GM21526 (cell line): ENCODE results near the gene VSIG10.
"Not testable (repeated sequence)": the region's sequence is repeated elsewhere in the genome, so short reads cannot be mapped to it uniquely, and the experiment has no call there.

Experiments used
- ATAC-seq: cut with Tn5 transposase; IDR thresholded peaks from one replicate; pipeline ENCODE4 v1.9.1; 2021; ENCODE audit warnings: moderate library complexity; ENCODE audit not compliant: unreplicated experiment, low FRiP score

Gene VSIG10, protein sequence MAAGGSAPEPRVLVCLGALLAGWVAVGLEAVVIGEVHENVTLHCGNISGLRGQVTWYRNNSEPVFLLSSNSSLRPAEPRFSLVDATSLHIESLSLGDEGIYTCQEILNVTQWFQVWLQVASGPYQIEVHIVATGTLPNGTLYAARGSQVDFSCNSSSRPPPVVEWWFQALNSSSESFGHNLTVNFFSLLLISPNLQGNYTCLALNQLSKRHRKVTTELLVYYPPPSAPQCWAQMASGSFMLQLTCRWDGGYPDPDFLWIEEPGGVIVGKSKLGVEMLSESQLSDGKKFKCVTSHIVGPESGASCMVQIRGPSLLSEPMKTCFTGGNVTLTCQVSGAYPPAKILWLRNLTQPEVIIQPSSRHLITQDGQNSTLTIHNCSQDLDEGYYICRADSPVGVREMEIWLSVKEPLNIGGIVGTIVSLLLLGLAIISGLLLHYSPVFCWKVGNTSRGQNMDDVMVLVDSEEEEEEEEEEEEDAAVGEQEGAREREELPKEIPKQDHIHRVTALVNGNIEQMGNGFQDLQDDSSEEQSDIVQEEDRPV

GRCh38 chr12:118103601-118104382 is at the start of gene VSIG10:
VSIG10 (minus strand) TSS chr12:118104011; CDS start chr12:118103671, 340 bp downstream.
- peak; percentile 53 for ATAC-seq

- ATAC-seq = no peak
These were observed 47.9 kb upstream of the VSIG10 start for GRCh38 chr12:118151755-118152154.

GRCh38 chr12:118150625-118151024 is 46.8 kb upstream of the VSIG10 start:
- no peak for ATAC-seq

- ATAC-seq = no peak
These were observed 44.5 kb upstream of the VSIG10 start for GRCh38 chr12:118148287-118148686.

DNA sequence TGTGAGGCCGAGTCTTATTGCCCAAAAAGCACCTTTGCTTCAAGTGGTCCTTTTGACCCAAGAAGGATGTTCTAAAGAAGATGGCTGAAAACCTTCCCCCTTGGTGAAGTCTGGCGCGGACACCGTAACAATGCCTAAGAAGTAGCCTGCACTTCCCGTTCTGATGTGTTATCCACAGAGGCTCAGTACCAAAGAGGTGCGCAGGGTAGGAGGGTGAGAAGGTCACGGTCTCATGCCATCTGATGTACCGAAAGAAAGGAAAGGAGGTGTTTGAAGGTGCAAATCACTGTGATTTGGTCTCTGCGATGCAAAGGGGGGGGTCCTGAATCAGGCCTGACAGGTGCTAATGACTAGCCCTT is 42.0 kb upstream of the VSIG10 start:
- ATAC-seq = no peak

DNA sequence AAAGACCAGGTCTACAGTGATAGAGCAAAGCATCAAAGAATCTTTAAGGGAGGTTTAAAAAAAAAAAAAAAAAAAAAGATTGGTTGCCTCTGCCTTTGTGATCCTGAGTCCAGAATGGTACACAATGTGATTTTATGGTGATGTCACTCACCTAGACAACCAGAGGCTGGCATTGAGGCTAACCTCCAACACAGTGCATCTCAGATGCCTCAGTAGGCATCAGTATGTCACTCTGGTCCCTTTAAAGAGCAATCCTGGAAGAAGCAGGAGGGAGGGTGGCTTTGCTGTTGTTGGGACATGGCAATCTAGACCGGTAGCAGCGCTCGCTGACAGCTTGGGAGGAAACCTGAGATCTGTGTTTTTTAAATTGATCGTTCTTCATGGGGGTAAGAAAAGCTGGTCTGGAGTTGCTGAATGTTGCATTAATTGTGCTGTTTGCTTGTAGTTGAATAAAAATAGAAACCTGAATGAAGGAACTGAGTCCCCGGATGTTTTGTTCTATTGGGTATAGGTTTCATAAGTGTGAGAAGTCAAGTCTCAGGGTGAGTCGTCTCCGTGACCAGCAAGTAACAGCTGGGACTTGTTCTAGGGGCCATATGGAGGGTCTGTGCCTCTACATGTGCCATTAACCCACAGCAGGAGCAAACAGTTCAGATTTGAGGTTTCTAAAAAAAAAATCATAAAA is 41.4 kb upstream of the VSIG10 start:
- ATAC-seq = peak; percentile 52

DNA sequence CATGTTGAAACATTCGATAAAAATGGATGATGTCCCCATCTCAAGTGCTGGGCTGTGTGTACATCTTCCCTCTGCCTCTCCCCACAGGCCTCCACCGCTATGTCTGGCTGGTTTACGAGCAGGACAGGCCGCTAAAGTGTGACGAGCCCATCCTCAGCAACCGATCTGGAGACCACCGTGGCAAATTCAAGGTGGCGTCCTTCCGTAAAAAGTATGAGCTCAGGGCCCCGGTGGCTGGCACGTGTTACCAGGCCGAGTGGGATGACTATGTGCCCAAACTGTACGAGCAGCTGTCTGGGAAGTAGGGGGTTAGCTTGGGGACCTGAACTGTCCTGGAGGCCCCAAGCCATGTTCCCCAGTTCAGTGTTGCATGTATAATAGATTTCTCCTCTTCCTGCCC is 40.7 kb upstream of the VSIG10 start:
- ATAC-seq = no peak

GRCh38 chr12:118140825-118141224 is 37.0 kb upstream of the VSIG10 start:
- no peak for ATAC-seq

DNA sequence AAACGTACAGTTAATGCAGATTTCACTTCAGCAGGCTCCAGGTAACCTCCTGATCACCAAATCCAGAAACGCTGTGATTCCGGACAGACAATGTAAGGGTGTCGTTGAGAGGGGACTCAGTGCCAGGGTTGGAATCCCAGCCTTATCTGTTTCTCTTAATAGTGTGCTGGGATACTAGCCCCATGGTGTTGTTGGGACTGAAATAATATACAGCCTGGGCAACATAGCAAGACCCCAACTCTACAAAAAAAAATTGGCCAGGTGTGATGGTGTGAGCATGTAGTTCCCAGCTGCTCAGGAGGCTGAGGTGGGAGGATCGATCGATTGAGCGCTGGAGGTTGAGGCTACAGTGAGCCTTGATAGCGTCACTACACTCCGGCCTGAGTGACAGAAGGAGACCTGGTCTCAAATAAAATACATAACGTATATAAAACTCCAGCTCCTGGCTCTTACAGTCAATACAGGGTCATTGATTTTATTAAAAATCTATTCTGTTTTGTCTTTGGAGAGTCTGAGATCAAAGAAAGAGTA is 33.4 kb upstream of the VSIG10 start:
- ATAC-seq = no peak

GRCh38 chr12:118136559-118137003 is 32.8 kb upstream of the VSIG10 start:
- ATAC-seq = peak; percentile 41

GRCh38 chr12:118135788-118136558 is 32.2 kb upstream of the VSIG10 start, which contains the start of gene PEBP1:
PEBP1 (plus strand) TSS chr12:118136124; CDS start chr12:118136210, 86 bp downstream.
- ATAC-seq = peak; percentile 95

DNA sequence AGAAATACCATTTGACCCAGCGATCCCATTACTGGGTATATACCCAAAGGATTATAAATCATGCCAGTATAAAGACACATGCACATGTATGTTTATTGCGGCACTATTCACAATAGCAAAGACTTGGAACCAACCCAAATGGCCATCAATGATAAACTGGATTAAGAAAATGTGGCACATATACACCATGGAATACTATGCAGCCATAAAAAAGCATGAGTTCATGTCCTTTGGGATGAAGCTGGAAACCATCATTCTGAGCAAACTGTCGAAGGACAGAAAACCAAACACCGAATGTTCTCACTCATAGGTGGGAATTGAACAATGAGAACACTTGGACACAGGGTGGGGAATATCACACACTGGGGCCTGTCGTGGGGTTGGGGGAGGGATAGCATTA is 25.6 kb upstream of the VSIG10 start:
- not testable (repeated sequence) for ATAC-seq

- no peak for ATAC-seq
These were observed 24.1 kb upstream of the VSIG10 start for GRCh38 chr12:118127867-118128266.

GRCh38 chr12:118126119-118126757 is 22.4 kb upstream of the VSIG10 start:
- ATAC-seq = no peak

- no peak for ATAC-seq
These were observed 21.9 kb upstream of the VSIG10 start for GRCh38 chr12:118125743-118126118.

GRCh38 chr12:118124333-118124874 is 20.6 kb upstream of the VSIG10 start:
- ATAC-seq = no peak

GRCh38 chr12:118122264-118122663 is 18.5 kb upstream of the VSIG10 start:
- ATAC-seq = no peak

DNA sequence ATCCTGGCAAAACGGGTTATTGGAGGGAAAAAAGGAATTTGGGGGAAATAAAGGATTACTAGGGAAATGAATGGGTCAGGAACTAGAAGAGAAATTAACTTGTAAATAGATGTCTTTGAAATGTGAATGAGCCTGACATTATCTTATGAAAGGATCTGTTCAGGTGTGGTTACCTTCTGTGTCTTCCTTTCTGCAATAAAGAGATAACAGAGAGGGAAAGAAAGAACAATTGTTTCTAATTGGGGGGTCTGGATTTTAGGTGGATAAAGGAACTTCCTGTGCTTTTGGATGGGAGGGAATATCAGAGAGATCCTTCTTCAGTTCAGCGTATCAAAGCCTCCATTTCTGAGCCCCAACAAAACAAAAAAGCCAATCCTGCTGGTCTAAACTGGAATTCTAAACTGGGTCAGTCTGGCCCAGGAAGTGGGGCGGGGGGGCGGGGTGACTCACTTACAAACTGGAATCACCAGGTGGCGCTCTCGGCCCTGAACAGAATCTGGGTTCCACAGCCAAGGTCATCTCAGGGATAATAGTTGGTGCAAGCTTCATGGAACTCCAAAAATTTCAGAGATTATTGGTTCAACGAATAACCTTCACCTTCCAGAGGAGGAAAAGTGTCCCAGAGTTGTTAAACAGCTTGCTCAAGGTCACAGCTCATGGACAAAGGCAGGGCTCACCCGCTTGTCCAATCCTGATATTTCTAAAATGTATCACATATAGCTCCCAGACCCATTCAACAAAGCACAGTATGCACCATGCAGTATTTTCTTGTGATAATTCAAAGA is 17.0 kb upstream of the VSIG10 start:
- ATAC-seq = no peak
